SK-N-SH treated with all-trans-retinoic acid at 6 μM for 48 hours (cell line): ENCODE results near the gene LIMK1.

Experiments used
- CSDC2 ChIP-seq: fragments of 250-450 bp; sonication (Bioruptor Pico); IDR thresholded peaks from 2 replicates; pipeline ENCODE4 v1.5.0; 2020; ENCODE audit warnings: mild to moderate bottlenecking, moderate library complexity
- RARB ChIP-seq: fragments of 250-450 bp; sonication (Bioruptor Pico); IDR thresholded peaks from 2 replicates; pipeline ENCODE4 v1.8.0; 2021; ENCODE audit warnings: mild to moderate bottlenecking, moderate library complexity
- SNAI2 ChIP-seq: fragments of 250-450 bp; sonication (Bioruptor Pico); IDR thresholded peaks from 2 replicates; pipeline ENCODE4 v1.5.0; 2020; ENCODE audit warnings: mild to moderate bottlenecking, moderate library complexity
- TCF4 ChIP-seq: fragments of 250-450 bp; sonication (Bioruptor Pico); IDR thresholded peaks from 2 replicates; pipeline ENCODE4 v1.8.0; 2021; ENCODE audit warnings: mild to moderate bottlenecking, moderate library complexity, borderline replicate concordance
- ZNF565 ChIP-seq: fragments of 450-650 bp; formaldehyde crosslinking; conservative IDR thresholded peaks from 2 replicates; pipeline ENCODE4 v1.5.0; 2020; ENCODE audit warnings: low read depth, mild to moderate bottlenecking, moderate library complexity
- TF ChIP-seq, protein P1 (sequence below): fragments of 250-450 bp; sonication (Bioruptor Pico); IDR thresholded peaks from 2 replicates; pipeline ENCODE4 v1.8.0; 2020; ENCODE audit warnings: mild to moderate bottlenecking, moderate library complexity, borderline replicate concordance

DNA sequence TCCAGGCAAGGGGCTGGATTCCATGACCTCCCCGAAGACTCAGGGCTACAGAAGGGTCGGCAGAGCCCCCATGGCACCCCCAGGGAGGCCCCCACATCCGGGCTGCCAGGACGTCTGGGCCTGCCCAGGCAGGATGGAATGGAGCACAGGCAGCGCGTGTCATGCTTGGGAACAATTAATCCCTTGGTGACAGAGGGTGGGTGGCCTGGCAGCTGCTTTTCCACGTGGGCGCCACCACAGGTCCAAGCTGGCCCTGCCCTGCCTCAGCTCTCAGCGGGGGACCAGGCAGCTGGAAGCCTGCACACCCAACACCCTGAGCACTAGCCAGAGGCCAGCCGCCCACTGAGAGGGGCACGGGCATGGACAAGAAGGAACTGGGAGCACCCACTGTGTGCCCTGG is 44.3 kb upstream of the LIMK1 start:
- TF ChIP-seq ZNF565 (CRISPR knock-in tag) (no peak), SNAI2 (no peak), TCF4 (CRISPR knock-in tag) (no peak), CSDC2 (CRISPR knock-in tag) (no peak), RARB (CRISPR knock-in tag) (no peak)
- TF ChIP-seq, protein P1, sequence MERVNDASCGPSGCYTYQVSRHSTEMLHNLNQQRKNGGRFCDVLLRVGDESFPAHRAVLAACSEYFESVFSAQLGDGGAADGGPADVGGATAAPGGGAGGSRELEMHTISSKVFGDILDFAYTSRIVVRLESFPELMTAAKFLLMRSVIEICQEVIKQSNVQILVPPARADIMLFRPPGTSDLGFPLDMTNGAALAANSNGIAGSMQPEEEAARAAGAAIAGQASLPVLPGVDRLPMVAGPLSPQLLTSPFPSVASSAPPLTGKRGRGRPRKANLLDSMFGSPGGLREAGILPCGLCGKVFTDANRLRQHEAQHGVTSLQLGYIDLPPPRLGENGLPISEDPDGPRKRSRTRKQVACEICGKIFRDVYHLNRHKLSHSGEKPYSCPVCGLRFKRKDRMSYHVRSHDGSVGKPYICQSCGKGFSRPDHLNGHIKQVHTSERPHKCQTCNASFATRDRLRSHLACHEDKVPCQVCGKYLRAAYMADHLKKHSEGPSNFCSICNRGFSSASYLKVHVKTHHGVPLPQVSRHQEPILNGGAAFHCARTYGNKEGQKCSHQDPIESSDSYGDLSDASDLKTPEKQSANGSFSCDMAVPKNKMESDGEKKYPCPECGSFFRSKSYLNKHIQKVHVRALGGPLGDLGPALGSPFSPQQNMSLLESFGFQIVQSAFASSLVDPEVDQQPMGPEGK: no peak
